Stimulated activated CD4-positive, alpha-beta T cell treated with anti-CD3 and anti-CD28 coated beads, Interleukin-1b, Interleukin-23, amount 100 ng/mL, for 4 hours (primary cell): Measurements from ENCODE around the gene ID4.

ENCODE experiments used
- DNase-seq, 2 donors: peaks; one replicate each; pipeline ENCODE4 v3.0.0-alpha.2; 2020; ENCODE audit warnings: low read depth in 2 of 2

Gene ID4, protein sequence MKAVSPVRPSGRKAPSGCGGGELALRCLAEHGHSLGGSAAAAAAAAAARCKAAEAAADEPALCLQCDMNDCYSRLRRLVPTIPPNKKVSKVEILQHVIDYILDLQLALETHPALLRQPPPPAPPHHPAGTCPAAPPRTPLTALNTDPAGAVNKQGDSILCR

GRCh38 chr6:19836799-19837510, at the start of gene ID4:
ID4 (plus strand) TSS chr6:19837370; CDS start chr6:19837755, 385 bp downstream.
- DNase-seq: no peak

DNA sequence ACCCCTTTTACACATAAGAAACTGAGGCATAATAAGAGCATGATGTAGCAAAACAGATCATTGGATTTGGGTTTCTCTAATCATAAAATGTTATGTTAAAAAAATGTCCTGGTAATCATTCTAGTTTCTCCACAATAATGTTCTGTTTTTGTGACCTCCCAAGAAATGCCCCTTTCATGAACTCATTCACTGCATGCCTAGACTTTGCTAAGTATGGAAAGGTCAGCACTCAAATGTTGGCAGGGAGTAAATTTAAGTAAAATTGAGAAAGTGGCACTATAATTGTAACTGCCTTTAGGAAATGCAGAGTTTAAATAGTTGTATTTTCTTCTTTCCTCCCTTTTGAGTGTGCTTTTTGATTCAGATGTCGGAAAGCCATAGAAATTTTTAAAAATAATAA, 48.5 kb upstream of the ID4 start:
- no peak for DNase-seq

GRCh38 chr6:19789100-19789803, 47.9 kb upstream of the ID4 start:
- DNase-seq: no peak

DNA sequence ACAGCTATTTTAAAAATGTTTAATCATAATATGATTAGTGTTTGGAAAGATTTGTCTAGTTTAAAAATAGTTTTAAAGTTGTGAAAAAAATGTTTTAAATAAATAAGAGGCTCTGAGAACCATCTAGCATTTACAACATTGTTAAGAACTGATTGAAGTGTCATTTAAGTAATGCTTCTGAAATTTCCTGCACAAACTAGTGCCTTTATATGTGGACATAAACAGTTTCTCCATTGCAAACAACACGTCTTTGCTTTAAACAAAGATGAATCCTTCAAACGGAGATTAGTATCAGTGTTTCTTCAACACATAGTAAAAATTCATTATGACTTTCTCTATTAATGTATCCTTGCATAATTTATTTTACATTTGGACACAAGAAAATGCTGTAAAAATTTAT, 45.9 kb upstream of the ID4 start:
- no peak for DNase-seq

GRCh38 chr6:19795211-19795610, 42.0 kb upstream of the ID4 start:
- no peak for DNase-seq

DNA sequence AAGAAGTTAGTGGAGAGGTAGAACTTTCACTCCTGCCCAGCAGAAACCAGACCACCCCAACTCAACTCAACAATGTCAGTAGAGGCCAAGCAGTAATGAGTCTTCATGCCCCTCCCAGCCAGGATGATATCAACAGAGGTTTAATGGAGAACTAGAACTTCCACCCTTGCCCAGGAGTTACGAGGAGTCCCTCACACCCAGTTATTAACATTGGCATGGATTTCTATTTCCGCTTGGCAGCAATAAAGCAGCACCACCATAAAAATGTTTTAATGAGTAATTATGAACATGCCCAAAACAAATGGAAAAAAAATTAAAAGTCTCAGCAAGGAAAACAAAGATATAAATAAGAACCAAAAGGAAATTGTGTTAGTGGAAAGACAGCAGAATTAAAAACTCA, 40.7 kb upstream of the ID4 start:
- no peak for DNase-seq

DNA sequence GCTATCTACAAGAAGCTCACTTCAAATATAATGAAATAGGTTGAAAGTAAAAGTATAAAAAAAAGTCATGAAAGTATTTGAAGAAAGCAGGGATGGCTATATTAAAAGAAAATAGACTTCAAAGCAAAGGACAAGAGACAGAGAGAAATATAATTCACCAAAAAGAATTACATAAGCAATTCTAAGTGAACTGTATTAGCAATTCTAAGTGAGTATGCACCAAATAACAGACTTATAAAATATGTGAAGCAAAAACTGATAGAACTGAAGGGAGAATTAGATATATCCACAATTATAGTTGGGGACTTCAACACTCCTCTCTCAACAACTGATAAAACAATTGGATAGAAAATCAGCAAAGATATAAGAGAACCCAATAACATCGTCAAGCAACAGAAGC, 38.8 kb upstream of the ID4 start:
- DNase-seq: no peak

DNA sequence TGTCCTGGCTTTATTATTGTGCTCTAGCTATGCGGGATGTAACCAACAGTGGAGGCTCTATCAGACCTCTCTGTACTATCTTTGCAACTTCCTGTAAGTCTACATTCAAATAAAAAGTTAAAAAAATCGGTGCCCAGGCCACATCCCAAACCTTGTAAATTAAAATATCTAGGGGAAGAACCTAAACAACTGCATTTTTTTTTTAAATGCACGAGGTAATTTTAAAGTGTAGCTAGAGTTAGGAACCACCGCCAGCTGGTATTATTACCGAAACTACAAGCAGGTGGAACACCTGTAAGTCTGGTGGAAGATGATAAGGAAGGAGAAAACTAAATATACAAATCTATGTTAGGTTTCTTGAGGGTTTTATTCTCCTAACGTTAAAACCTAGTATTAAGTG, 34.5 kb upstream of the ID4 start:
- DNase-seq: no peak

- no peak for DNase-seq
These were observed 33.6 kb upstream of the ID4 start for GRCh38 chr6:19803331-19804204.

GRCh38 chr6:19804205-19805128, 32.7 kb upstream of the ID4 start:
- DNase-seq: peak in 1 of 2 donors; percentile 42

- no peak for DNase-seq
These were observed 32.1 kb upstream of the ID4 start for GRCh38 chr6:19805129-19805481.

GRCh38 chr6:19806971-19807396, 30.2 kb upstream of the ID4 start:
- no peak for DNase-seq

- no peak for DNase-seq
These were observed 25.6 kb upstream of the ID4 start for GRCh38 chr6:19811397-19812079.

DNA sequence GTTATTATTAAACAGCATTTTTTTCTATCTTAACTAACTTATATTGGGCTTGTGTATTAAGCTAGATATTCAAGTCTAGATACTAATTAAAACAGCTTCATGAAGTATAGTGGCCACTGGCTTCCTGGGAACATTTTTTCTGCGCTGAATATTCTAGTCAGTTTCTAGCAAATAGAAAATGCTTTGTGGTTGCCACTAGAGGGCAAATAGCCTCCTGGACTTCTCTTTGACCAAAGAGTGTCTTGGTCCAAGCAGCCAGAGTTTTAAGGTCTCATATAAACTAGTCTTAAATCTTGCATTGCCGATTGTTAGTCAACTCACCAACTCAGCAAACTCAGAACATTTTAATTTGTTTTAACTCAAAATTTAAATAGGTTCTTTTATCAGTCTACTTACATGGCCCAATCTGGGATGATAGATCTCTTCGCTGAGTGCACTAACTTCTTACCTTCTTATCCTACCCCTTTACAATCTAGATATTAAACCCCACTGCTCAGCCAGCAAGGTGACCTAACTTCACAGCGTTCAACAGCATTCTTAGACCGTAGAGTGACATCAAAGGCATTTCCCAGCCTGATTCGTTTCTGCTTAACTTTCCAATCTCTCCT, 24.6 kb upstream of the ID4 start:
- no peak for DNase-seq

DNA sequence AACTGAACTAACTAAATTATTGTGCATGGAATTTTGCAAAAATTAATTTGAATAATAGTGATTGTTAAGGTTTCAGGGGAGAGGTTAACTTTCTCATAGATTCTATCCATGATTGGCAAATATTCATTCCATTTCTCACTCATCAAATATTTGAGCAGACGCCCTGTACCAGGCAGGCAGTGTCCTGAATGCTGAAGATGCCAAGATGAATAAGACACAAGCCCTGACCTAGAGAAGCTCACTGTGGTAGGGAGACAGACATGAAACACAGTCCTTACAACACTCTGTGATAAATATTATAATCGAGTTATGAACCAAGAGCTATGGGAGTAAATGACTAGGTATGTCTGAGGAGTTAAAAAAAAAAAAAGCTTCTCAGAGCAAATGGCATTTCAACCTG, 18.4 kb upstream of the ID4 start:
- DNase-seq: no peak

DNA sequence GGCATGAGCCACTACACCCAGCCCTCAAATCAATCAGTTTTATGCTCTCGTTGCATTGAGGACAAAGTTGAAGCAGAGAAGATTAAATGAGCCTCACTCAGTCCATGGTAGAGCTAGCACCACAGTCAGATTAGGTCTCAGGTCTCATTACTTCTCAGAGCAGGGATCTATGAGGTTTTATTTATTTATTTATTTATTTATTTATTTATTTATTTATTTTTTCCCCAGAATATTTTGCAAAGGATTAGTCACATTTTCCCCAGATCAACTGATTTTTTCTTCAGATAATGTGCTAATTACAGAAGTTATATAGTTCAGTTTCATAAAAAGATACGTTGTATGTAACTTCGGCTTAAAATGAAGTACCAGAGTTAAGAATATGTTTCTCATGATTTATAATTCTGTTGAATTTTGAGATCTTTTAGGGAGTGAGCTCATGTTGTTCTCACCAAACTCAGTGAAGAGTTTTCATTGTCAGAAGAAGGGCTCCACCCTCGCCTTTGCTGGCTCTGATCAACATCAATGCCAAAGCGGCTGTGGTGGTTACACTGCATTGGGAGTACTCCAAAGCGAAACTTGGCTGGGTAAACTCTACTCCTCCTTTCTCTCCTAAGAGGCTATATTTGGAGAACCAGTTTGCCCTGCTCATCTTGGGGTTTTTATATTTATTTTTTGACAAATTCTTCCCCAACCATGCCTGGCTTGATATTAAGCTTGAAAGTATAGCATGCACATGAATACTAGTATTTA, 12.9 kb upstream of the ID4 start:
- DNase-seq: no peak

- no peak for DNase-seq
These were observed 9.9 kb upstream of the ID4 start for GRCh38 chr6:19827247-19827646.

GRCh38 chr6:19827903-19828302, 9.3 kb upstream of the ID4 start:
- DNase-seq: no peak

- no peak for DNase-seq
These were observed 7.0 kb upstream of the ID4 start for GRCh38 chr6:19830171-19830570.
